ENCODE results near the gene SPACA4. TPM values are rescaled to one million over a fixed set of nuclear protein-coding genes. Genes with fewer than 3 reads are reported as not detected.

The SPACA4 gene
- total and polyA plus RNA-seq, 4 donors = not detected

DNA sequence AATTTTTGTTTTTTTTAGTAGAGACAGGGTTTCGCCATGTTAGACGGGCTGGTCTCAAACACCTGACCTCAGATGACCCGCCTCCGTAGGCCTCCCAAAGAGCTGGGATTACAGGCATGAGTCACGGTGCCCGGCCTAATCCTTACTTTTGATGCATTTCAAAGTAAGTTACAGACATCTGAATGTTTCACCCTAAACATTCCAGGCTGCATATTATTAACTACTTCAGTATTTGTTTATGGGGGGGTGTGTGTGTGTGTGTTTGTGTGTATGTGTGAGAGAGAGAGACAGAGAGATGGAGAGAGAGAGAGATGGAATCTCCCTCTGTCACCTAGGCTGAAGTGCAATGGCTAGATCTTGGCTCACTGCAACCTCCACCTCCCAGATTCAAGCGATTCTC, 41.5 kb upstream of the SPACA4 start:
- Histone ChIP-seq H3K27me3 (ENCODE audit: control insufficient read depth in 4 of 4, insufficient read depth in 4 of 4, low read length in 3 of 4) (peaks cover 0 to 3% (median 0%) of the 10 kb centered on the region in 4 donors), H3K36me3 (ENCODE audit: control insufficient read depth in 4 of 4, insufficient read depth in 3 of 4, low read depth in 1 of 4, low read length in 3 of 4) (no peaks in the 10 kb centered on the region), H3K9me3 (ENCODE audit: control insufficient read depth in 4 of 4, low read length in 3 of 4) (no peaks in the 10 kb centered on the region), H3K4me3 (ENCODE audit: low read depth in 1 of 3, low read length in 3 of 3) (no peak overlapping the region), H3K9ac (ENCODE audit: low read depth in 1 of 2, low read length in 2 of 2) (no peak overlapping the region), H3K27ac (ENCODE audit: low read depth in 1 of 2, low read length in 2 of 2) (no peak overlapping the region), H3K4me1 (ENCODE audit: control insufficient read depth in 4 of 4, insufficient read depth in 4 of 4, low read length in 3 of 4) (no peaks in the 10 kb centered on the region)
- TF ChIP-seq HNF4G (IDR thresholded peaks at IDR 0.05) = no peak
- no peak for TF ChIP-seq YY1 (IDR thresholded peaks at IDR 0.05)
- TF ChIP-seq, protein P1, sequence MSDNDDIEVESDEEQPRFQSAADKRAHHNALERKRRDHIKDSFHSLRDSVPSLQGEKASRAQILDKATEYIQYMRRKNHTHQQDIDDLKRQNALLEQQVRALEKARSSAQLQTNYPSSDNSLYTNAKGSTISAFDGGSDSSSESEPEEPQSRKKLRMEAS (IDR thresholded peaks at IDR 0.05) = no peak
- no peak for TF ChIP-seq SP1 (IDR thresholded peaks at IDR 0.05)
- no peak for TF ChIP-seq JUND (IDR thresholded peaks at IDR 0.05)
- 88% methylated on average over 7 of the region's 7 CpGs for WGBS
- no peak for DNase-seq (ENCODE audit: low spot score)

- H3K27me3 ChIP-seq (ENCODE audit: control insufficient read depth in 4 of 4, insufficient read depth in 4 of 4, low read length in 3 of 4) = peaks cover 0 to 3% (median 0%) of the 10 kb centered on the region in 4 donors
- no peaks in the 10 kb centered on the region for H3K36me3 ChIP-seq (ENCODE audit: control insufficient read depth in 4 of 4, insufficient read depth in 3 of 4, low read depth in 1 of 4, low read length in 3 of 4)
- no peak for DNase-seq (ENCODE audit: low spot score)
- TF ChIP-seq JUND (IDR thresholded peaks at IDR 0.05) (peak; percentile 45 to 68), GABPA (IDR thresholded peaks at IDR 0.05 in 1 of 2, conservative IDR thresholded peaks at IDR 0.05 in 1 of 2) (no peak)
- no peaks in the 10 kb centered on the region for H3K9me3 ChIP-seq (ENCODE audit: control insufficient read depth in 4 of 4, low read length in 3 of 4)
- 14% methylated on average over 19 of the region's 19 CpGs for WGBS
- no peak overlapping the region for H3K4me3 ChIP-seq (ENCODE audit: low read depth in 1 of 3, low read length in 3 of 3)
- H3K9ac ChIP-seq (ENCODE audit: low read depth in 1 of 2, low read length in 2 of 2) = no peak overlapping the region
- H3K4me1 ChIP-seq (ENCODE audit: control insufficient read depth in 4 of 4, insufficient read depth in 4 of 4, low read length in 3 of 4) = no peaks in the 10 kb centered on the region
- H3K27ac ChIP-seq (ENCODE audit: low read depth in 1 of 2, low read length in 2 of 2) = no peak overlapping the region
Observed at GRCh38 chr19:48568345-48568886, 38.1 kb upstream of the SPACA4 start.

DNA sequence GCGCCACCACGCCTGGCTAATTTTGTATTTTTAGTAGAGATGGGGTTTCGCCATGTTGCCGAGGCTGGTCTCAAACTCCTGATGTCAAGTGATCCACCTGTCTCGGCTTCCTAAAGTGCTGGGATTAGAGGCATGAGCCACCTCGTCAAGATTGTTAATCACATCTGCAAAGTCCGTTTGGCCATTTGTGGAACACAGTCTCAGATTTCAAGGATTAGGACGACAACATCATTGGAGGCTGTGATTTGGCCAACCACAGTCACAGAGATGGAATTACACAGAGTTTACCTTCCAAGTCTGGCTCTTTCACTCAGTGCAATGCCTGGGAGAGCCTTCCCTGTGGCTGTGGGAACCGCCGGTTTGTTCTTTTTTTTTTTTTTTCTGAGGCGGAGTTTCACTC, 36.7 kb upstream of the SPACA4 start:
- no peak for TF ChIP-seq NR2F2 (IDR thresholded peaks at IDR 0.05)
- TF ChIP-seq EGR1 (IDR thresholded peaks at IDR 0.05; ENCODE audit: low read depth in 2 of 2) = no peak
- TF ChIP-seq CTCF (IDR thresholded peaks at IDR 0.05; ENCODE audit: low read depth, low read length, missing input control) = no peak
- no peak for TF ChIP-seq TAF1 (conservative IDR thresholded peaks at IDR 0.05)
- TF ChIP-seq FOXA2 (IDR thresholded peaks at IDR 0.05) = no peak
- 61% methylated on average over 11 of the region's 11 CpGs for WGBS
- no peak overlapping the region for H3K4me3 ChIP-seq (ENCODE audit: low read depth in 1 of 3, low read length in 3 of 3)
- no peaks in the 10 kb centered on the region for H3K4me1 ChIP-seq (ENCODE audit: control insufficient read depth in 4 of 4, insufficient read depth in 4 of 4, low read length in 3 of 4)
- H3K27me3 ChIP-seq (ENCODE audit: control insufficient read depth in 4 of 4, insufficient read depth in 4 of 4, low read length in 3 of 4) = peaks cover 0 to 3% (median 0%) of the 10 kb centered on the region in 4 donors
- H3K9me3 ChIP-seq (ENCODE audit: control insufficient read depth in 4 of 4, low read length in 3 of 4) = no peaks in the 10 kb centered on the region
- DNase-seq (ENCODE audit: low spot score) = no peak
- no peak overlapping the region for H3K9ac ChIP-seq (ENCODE audit: low read depth in 1 of 2, low read length in 2 of 2)
- H3K36me3 ChIP-seq (ENCODE audit: control insufficient read depth in 4 of 4, insufficient read depth in 3 of 4, low read depth in 1 of 4, low read length in 3 of 4) = no peaks in the 10 kb centered on the region
- no peak overlapping the region for H3K27ac ChIP-seq (ENCODE audit: low read depth in 1 of 2, low read length in 2 of 2)

- Histone ChIP-seq H3K27ac (ENCODE audit: low read depth in 1 of 2, low read length in 2 of 2) (no peak overlapping the region), H3K36me3 (ENCODE audit: control insufficient read depth in 4 of 4, insufficient read depth in 3 of 4, low read depth in 1 of 4, low read length in 3 of 4) (no peaks in the 10 kb centered on the region), H3K9me3 (ENCODE audit: control insufficient read depth in 4 of 4, low read length in 3 of 4) (no peaks in the 10 kb centered on the region), H3K27me3 (ENCODE audit: control insufficient read depth in 4 of 4, insufficient read depth in 4 of 4, low read length in 3 of 4) (peaks cover 0 to 3% (median 0%) of the 10 kb centered on the region in 4 donors), H3K4me1 (ENCODE audit: control insufficient read depth in 4 of 4, insufficient read depth in 4 of 4, low read length in 3 of 4) (no peaks in the 10 kb centered on the region), H3K9ac (ENCODE audit: low read depth in 1 of 2, low read length in 2 of 2) (no peak overlapping the region), H3K4me3 (ENCODE audit: low read depth in 1 of 3, low read length in 3 of 3) (no peak overlapping the region)
- WGBS = 48% methylated on average over 5 of the region's 5 CpGs
- DNase-seq (ENCODE audit: low spot score) = no peak
- no peak for TF ChIP-seq EGR1 (IDR thresholded peaks at IDR 0.05; ENCODE audit: low read depth in 2 of 2)
- no peak for TF ChIP-seq ZBTB33 (IDR thresholded peaks at IDR 0.05)
- TF ChIP-seq YY1 (IDR thresholded peaks at IDR 0.05) = no peak
- TF ChIP-seq JUND (IDR thresholded peaks at IDR 0.05) = no peak
- TF ChIP-seq FOXA1 (IDR thresholded peaks at IDR 0.05) = no peak
- TF ChIP-seq, protein P1 (IDR thresholded peaks at IDR 0.05) = no peak
- TF ChIP-seq HNF4A (conservative IDR thresholded peaks at IDR 0.05) = no peak
- TF ChIP-seq HNF4G (IDR thresholded peaks at IDR 0.05) = no peak
Observed at GRCh38 chr19:48571378-48572162, 35.0 kb upstream of the SPACA4 start.

Measured in liver (tissue), 9 donors.